GM23338 (cell line): ENCODE results near the gene FNDC10.
"Not testable (repeated sequence)": the region's sequence is repeated elsewhere in the genome, so short reads cannot be mapped to it uniquely, and the experiment has no call there.

Source experiments
- CREB1 ChIP-seq: fragments of 250-450 bp; sonication (Bioruptor Pico); IDR thresholded peaks from 2 replicates; pipeline ENCODE4 v1.5.0; 2020; ENCODE audit warnings: low read depth, mild to moderate bottlenecking, moderate library complexity
- CTCF ChIP-seq, 2 experiments: fragments of 200-600 bp in 1 of 2; sonication (generic) in 1 of 2; conservative IDR thresholded peaks; 2 replicates each; pipeline versions ENCODE4 v1.5.1 to v1.6.1; 2016 to 2017; ENCODE audit warnings: antibody characterized with exemption in 2 of 2, low read depth in 2 of 2, mild to moderate bottlenecking in 2 of 2, moderate library complexity in 1 of 2
- EZH2 ChIP-seq: fragments of 200-600 bp; sonication (generic); IDR thresholded peaks from one replicate; pipeline ENCODE4 v1.8.0; 2017; ENCODE audit warnings: antibody characterized with exemption, mild to moderate bottlenecking, low read depth; ENCODE audit not compliant: unreplicated experiment
- EZH2phosphoT487 ChIP-seq: fragments of 200-600 bp; sonication (generic); IDR thresholded peaks from one replicate; pipeline ENCODE4 v1.8.1; 2018; ENCODE audit warnings: antibody characterized with exemption; ENCODE audit not compliant: unreplicated experiment
- JUNB ChIP-seq: IDR thresholded peaks from one replicate; pipeline ENCODE4 v1.6.1; 2016; ENCODE audit warnings: antibody characterized with exemption; ENCODE audit not compliant: unreplicated experiment
- NANOG ChIP-seq: IDR thresholded peaks from 2 replicates; pipeline ENCODE4 v1.6.1; 2016; ENCODE audit warnings: antibody characterized with exemption, borderline replicate concordance
- POLR2AphosphoS5 ChIP-seq: IDR thresholded peaks from 2 replicates; pipeline ENCODE4 v1.6.1; 2016; ENCODE audit warnings: antibody characterized with exemption, low read depth
- REST ChIP-seq: IDR thresholded peaks from one replicate; pipeline ENCODE4 v1.6.1; 2018; ENCODE audit warnings: antibody characterized with exemption; ENCODE audit not compliant: unreplicated experiment
- STAT1 ChIP-seq: IDR thresholded peaks from one replicate; pipeline ENCODE4 v1.6.1; 2016; ENCODE audit warnings: antibody characterized with exemption; ENCODE audit not compliant: unreplicated experiment
- ZNF114 ChIP-seq: fragments of 250-450 bp; sonication (Bioruptor Pico); IDR thresholded peaks from 2 replicates; pipeline ENCODE4 v1.5.0; 2020; ENCODE audit warnings: mild to moderate bottlenecking, moderate library complexity
- ZNF462 ChIP-seq: fragments of 250-450 bp; sonication (Bioruptor Pico); IDR thresholded peaks from 2 replicates; pipeline ENCODE4 v1.5.0; 2020; ENCODE audit warnings: mild to moderate bottlenecking, moderate library complexity
- TF ChIP-seq, protein P1 (sequence below): IDR thresholded peaks from 2 replicates; pipeline ENCODE4 v1.6.1; 2016; ENCODE audit warnings: antibody characterized with exemption

DNA sequence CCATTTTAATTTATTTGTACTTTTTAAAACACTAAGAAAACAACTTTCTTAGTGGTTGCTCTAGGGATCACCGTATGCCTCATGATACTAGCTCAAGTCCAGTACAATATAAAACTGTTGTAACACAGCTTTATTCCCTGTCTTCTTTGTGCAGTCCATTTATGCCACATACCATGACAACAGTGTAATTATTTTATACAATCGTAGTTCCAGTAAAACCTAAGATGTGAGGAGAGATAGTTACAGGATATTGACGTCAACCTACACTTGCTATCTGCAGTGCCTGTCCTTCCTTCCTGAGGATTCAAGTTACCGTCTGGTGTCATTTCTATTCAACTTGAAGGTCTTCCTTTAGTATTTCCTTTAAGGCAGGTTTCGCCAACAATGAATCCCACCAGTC is 46.4 kb upstream of the FNDC10 start:
- TF ChIP-seq EZH2; CTCF (conservative IDR thresholded peaks at IDR 0.05; ENCODE audit: low read depth in 2 of 2); EZH2phosphoT487; POLR2AphosphoS5; REST; CREB1; ZNF114 (CRISPR knock-in tag); ZNF462; JUNB; STAT1; NANOG: not testable (repeated sequence)
- TF ChIP-seq, protein P1, sequence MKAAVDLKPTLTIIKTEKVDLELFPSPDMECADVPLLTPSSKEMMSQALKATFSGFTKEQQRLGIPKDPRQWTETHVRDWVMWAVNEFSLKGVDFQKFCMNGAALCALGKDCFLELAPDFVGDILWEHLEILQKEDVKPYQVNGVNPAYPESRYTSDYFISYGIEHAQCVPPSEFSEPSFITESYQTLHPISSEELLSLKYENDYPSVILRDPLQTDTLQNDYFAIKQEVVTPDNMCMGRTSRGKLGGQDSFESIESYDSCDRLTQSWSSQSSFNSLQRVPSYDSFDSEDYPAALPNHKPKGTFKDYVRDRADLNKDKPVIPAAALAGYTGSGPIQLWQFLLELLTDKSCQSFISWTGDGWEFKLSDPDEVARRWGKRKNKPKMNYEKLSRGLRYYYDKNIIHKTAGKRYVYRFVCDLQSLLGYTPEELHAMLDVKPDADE, result not testable (repeated sequence)
